ENCODE results near the gene DIDO1. TPM values are rescaled to one million over a fixed set of nuclear protein-coding genes. Genes with fewer than 3 reads are reported as not detected.

Gene DIDO1
- total and polyA plus RNA-seq, 2 donors (not counting 1 experiment from before 2014, with no cell fraction given), result 57.6 to 124 TPM

GRCh38 chr20:62898970-62899632 is 27.2 kb downstream of the DIDO1 start:
- no peak overlapping the region for H3K27ac ChIP-seq (ENCODE audit: low read length in 2 of 2)
- no peak for ATAC-seq (ENCODE audit: low read depth)

More at GRCh38 chr20:62898970-62899632, 27.2 kb downstream of the DIDO1 start:
- WGBS (ENCODE audit: insufficient coverage), result 45% methylated on average over 13 of the region's 16 CpGs
- ChIA-PET CTCF (interaction anchor here (0.7 to 3.3 kb wide), 12 partner anchors 8 to 113 kb away, joined by 3 to 28 read pairs (median 4); no protein-coding TSS in a partner anchor), POLR2A (no interaction called here)
- H4K20me1 ChIP-seq (ENCODE audit: control insufficient read depth, insufficient read depth, low read length, poor library complexity, severe bottlenecking), result peaks cover 48% of the 10 kb centered on the region
- no peaks in the 10 kb centered on the region for H3K79me2 ChIP-seq (ENCODE audit: control insufficient read depth, insufficient read depth, low read length)
- H3K4me1 ChIP-seq (ENCODE audit: control insufficient read depth in 2 of 2, insufficient read depth in 2 of 2, low read length in 2 of 2), result peaks cover 12 to 20% of the 10 kb centered on the region in 2 donors
- H3K9ac ChIP-seq (ENCODE audit: low read length), result no peak overlapping the region
- H3K9me3 ChIP-seq (ENCODE audit: control extremely low read depth in 1 of 3, control insufficient read depth in 2 of 3, insufficient read depth in 1 of 3, low read length in 2 of 3), result no peaks in the 10 kb centered on the region
- Mint-ChIP-seq H3K4me3 (peak overlapping the region; percentile 10), H3K9me3 (ENCODE audit: insufficient read depth) (no peaks in the 10 kb centered on the region), H3K27ac (peak overlapping the region; percentile 8), H3K4me1 (peaks cover 30% of the 10 kb centered on the region), H3K27me3 (no peaks in the 10 kb centered on the region)
- intact Hi-C loops (cut with micrococcal nuclease), result no loop called here
- TF ChIP-seq CTCF (IDR thresholded peaks at IDR 0.05) (no peak), EZH2 (IDR thresholded peaks at IDR 0.05; ENCODE audit: borderline replicate concordance, insufficient read depth, low read depth, low read length, poor library complexity, severe bottlenecking) (no peak)
- no peaks in the 10 kb centered on the region for H3K27me3 ChIP-seq (replicated peaks in 1 of 4; ENCODE audit: control extremely low read depth in 1 of 4, control insufficient read depth in 3 of 4, insufficient read depth in 4 of 4, low read length in 3 of 4)
- peaks cover 4 to 46% of the 10 kb centered on the region in 2 experiments for H3K36me3 ChIP-seq (replicated peaks in 1 of 2; ENCODE audit: control extremely low read depth in 1 of 2, control insufficient read depth in 1 of 2, extremely low read depth in 1 of 2, insufficient read depth in 2 of 2, low read length in 1 of 2)
- peak overlapping the region; percentile 54 for H3K4me2 ChIP-seq (replicated peaks; ENCODE audit: low read depth, low read length, poor library complexity, severe bottlenecking)
- no peak overlapping the region for H2AFZ ChIP-seq (ENCODE audit: insufficient read depth, low read depth, low read length, poor library complexity, severe bottlenecking)
- no peak overlapping the region for H3K4me3 ChIP-seq (ENCODE audit: control extremely low read depth in 1 of 5, extremely low read depth in 1 of 5, insufficient read depth in 1 of 5, low read depth in 2 of 5, low read length in 4 of 5)
- no peak for DNase-seq

All from B cell (primary cell).